GM18498 (cell line): Measurements from ENCODE around the gene RARRES2.
"Not testable (repeated sequence)": the region's sequence is repeated elsewhere in the genome, so short reads cannot be mapped to it uniquely, and the experiment has no call there.

Experiments used
- ATAC-seq: cut with Tn5 transposase; IDR thresholded peaks from one replicate; pipeline ENCODE4 v1.9.1; 2021; ENCODE audit warnings: mild to moderate bottlenecking, moderate library complexity; ENCODE audit not compliant: unreplicated experiment

The RARRES2 gene

DNA sequence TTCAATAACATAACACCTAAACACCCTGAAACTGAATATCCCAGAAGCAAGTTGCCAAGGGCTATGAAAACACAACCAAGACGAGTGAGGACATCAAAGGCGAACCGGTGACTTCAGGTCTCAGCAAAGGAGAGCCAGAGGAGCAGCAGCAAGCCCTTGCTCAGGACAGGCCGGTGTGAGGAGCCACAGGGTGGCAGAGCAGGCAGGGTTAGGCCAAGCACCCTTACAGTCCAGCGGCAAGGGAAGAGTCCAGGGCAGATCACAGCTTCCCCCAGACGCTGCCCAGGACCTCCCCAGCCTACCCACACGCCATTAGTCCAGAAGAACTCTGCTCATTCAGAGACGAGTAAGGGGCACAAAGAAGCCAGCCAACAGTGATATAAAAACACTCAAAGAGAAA, 45.8 kb downstream of the RARRES2 start:
- not testable (repeated sequence) for ATAC-seq

GRCh38 chr7:150295027-150295426, 46.4 kb downstream of the RARRES2 start:
- ATAC-seq: not testable (repeated sequence)

GRCh38 chr7:150290317-150290716, 51.1 kb downstream of the RARRES2 start:
- not testable (repeated sequence) for ATAC-seq

- ATAC-seq: not testable (repeated sequence)
These were observed 52.6 kb downstream of the RARRES2 start for GRCh38 chr7:150288816-150289215.
